Cardiac muscle cell (in vitro differentiated cells and primary cell): ENCODE measurements around the gene TMEM50B. TPM values are rescaled to one million over a fixed set of nuclear protein-coding genes. Genes with fewer than 3 reads are reported as not detected.
"Not testable (repeated sequence)": the region's sequence is repeated elsewhere in the genome, so short reads cannot be mapped to it uniquely, and the experiment has no call there.

Experiments
- DNase-seq, 2 donors: peaks; one replicate each; pipeline versions ENCODE4 v3.0.0 to v3.0.0-alpha.2; 2010 to 2017; ENCODE audit warnings: low read depth in 1 of 2, low spot score in 1 of 2
- H3K27ac ChIP-seq: fragments of 200-600 bp; sonication (generic); 2 replicates; pipeline ENCODE4 v1.5.1; 2016
- H3K27me3 ChIP-seq: fragments of 200-600 bp; sonication (generic); 2 replicates; pipeline ENCODE4 v1.6.0; 2016; ENCODE audit warnings: control low read depth
- H3K36me3 ChIP-seq: fragments of 200-600 bp; sonication (generic); 2 replicates; pipeline ENCODE4 v1.5.1; 2016; ENCODE audit warnings: control low read depth
- H3K4me1 ChIP-seq: fragments of 200-600 bp; sonication (generic); 2 replicates; pipeline ENCODE4 v1.8.1; 2017; ENCODE audit warnings: low read depth, mild to moderate bottlenecking, mixed run types
- H3K4me3 ChIP-seq: fragments of 200-600 bp; sonication (generic); 2 replicates; pipeline ENCODE4 v1.5.1; 2016; ENCODE audit warnings: mild to moderate bottlenecking
- H3K9me3 ChIP-seq: fragments of 200-600 bp; sonication (generic); 2 replicates; pipeline ENCODE4 v1.5.1; 2017; ENCODE audit warnings: low read depth, mild to moderate bottlenecking, control low read depth
- polyA plus RNA-seq: library from polyadenylated mRNA; unstranded; fragments of >200 nt; fragmentation: Nextera tagmentation; extraction: Ambion mirVana; gene quantifications from 2 replicates; pipeline ENCODE4 v1.2.1, GENCODE V29; 2016
- total RNA-seq: library from RNA; depleted of rRNA; stranded (reverse); fragments of >200 nt; gene quantifications from 2 replicates; pipeline ENCODE4 v1.2.3, GENCODE V29; 2016
- TF ChIP-seq, protein P1 (sequence below): IDR thresholded peaks from 2 replicates; pipeline ENCODE4 v1.5.1; 2012; ENCODE audit warnings: low read depth, mild to moderate bottlenecking, low read length

The TMEM50B gene
- total and polyA plus RNA-seq, 2 experiments from 2014 or later = 50.2 to 138 TPM

DNA sequence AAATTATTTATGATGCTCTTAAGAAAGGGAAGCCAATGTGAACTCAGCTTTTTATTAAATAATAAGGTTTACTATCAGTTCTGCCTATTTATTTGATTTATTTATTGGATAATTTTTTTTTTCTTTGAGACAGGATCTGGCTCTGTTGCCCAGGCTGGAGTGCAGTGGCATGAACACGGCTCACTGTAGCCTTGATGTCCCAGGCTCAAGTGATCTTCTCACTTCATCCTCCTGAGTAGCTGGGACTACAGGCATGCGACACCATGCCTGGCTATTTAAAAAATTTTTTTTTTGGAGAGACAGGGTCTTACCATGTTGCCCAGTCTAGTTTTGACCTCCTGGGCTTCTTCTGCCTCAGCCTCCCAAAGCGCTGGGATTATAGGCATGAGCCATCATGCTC, 32.7 kb upstream of the TMEM50B start:
- Histone ChIP-seq H3K9me3 (no peaks in the 10 kb centered on the region), H3K4me3 (no peak overlapping the region), H3K27ac (no peak overlapping the region), H3K27me3 (no peaks in the 10 kb centered on the region), H3K4me1 (no peaks in the 10 kb centered on the region), H3K36me3 (peaks cover 50% of the 10 kb centered on the region)
- TF ChIP-seq, protein P1, sequence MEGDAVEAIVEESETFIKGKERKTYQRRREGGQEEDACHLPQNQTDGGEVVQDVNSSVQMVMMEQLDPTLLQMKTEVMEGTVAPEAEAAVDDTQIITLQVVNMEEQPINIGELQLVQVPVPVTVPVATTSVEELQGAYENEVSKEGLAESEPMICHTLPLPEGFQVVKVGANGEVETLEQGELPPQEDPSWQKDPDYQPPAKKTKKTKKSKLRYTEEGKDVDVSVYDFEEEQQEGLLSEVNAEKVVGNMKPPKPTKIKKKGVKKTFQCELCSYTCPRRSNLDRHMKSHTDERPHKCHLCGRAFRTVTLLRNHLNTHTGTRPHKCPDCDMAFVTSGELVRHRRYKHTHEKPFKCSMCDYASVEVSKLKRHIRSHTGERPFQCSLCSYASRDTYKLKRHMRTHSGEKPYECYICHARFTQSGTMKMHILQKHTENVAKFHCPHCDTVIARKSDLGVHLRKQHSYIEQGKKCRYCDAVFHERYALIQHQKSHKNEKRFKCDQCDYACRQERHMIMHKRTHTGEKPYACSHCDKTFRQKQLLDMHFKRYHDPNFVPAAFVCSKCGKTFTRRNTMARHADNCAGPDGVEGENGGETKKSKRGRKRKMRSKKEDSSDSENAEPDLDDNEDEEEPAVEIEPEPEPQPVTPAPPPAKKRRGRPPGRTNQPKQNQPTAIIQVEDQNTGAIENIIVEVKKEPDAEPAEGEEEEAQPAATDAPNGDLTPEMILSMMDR = no peak
- DNase-seq = no peak

DNA sequence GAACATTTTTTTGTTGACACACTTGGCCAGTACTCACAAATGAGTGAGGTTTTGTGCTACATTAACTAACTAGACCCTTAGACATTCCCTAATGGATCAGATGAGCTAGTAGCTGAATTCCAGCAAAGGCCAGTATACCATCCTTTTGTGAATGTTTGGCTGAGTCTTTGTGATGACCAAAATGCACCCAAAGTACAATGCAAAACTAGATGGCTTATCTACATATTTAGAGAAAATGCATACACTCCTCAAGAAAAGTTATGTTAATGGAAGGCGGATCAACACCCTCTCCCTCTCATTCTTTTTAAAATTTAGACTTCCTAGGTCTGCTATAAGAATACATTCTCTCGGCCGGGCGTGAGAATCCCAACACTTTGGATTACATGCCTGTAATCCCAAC, 31.9 kb upstream of the TMEM50B start:
- H3K4me3 ChIP-seq = no peak overlapping the region
- H3K4me1 ChIP-seq = no peaks in the 10 kb centered on the region
- H3K27me3 ChIP-seq = no peaks in the 10 kb centered on the region
- DNase-seq = no peak
- peaks cover 42% of the 10 kb centered on the region for H3K36me3 ChIP-seq
- H3K9me3 ChIP-seq = no peaks in the 10 kb centered on the region
- no peak overlapping the region for H3K27ac ChIP-seq
- TF ChIP-seq, protein P1 = no peak

DNA sequence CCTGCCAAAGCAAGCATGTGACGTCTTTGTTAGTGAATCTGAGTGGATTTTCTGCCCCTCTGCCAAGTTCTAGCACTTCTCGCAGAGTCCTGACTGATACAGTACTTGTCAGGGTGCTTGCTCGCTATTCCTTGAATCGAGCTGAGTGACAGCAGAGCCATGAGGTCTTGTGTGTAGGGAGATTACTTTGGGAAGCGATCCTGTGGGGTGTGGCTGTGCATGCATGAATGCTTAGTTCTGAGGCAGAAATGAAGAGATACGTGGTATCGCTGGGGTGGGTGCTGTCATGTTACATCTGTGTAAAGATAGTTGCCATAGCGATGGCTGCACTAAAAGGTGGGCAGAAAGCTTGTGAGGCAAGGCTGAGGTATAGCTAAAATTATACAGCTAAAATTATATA, 31.1 kb upstream of the TMEM50B start:
- TF ChIP-seq, protein P1 = no peak
- Histone ChIP-seq H3K27me3 (no peaks in the 10 kb centered on the region), H3K27ac (no peak overlapping the region), H3K36me3 (peaks cover 37% of the 10 kb centered on the region), H3K4me1 (no peaks in the 10 kb centered on the region), H3K4me3 (no peak overlapping the region), H3K9me3 (no peaks in the 10 kb centered on the region)
- no peak for DNase-seq

DNA sequence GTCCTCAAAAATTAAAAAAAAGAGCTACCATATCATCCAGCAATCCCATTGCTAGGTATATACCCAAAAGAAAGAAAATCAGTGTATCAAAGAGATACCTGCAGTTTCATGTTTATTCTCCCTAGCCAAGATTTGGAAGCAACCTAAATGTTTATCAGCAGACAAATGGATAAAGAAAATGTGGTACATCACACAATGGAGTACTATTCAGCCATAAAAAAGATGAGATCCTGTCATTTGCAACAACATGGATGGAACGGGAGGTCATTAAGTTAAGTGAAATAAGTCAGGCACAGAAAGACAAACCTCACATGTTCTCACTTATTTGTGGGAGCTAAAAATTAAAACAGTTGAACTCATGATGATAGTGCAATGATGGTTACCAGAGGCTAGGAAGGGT, 27.2 kb upstream of the TMEM50B start:
- H3K4me3 ChIP-seq, H3K27ac ChIP-seq, H3K27me3 ChIP-seq, H3K4me1 ChIP-seq, H3K9me3 ChIP-seq, DNase-seq: not testable (repeated sequence)
- peaks cover 24% of the 10 kb centered on the region for H3K36me3 ChIP-seq

DNA sequence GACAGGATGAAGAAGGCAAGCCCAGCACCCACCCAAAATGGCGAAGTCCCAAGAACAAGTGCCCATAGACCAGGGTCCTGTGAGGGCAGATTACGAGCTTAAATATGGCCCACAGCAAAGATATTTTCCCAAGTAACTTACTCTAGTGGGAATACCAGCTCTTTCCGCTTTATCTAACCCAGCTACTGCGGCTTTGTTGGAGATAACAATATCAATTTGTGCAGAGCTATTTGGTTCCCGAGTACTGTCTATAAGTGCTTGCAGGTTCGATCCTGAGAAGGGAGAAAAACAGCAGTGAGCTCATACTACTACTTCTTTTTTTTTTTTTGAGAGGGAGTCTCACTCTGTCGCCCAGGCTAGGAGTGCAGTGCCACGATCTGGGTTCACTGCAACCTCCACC, 26.1 kb upstream of the TMEM50B start:
- no peak for DNase-seq
- TF ChIP-seq, protein P1 = no peak
- H3K4me3 ChIP-seq = no peak overlapping the region
- no peaks in the 10 kb centered on the region for H3K27me3 ChIP-seq
- peaks cover 14% of the 10 kb centered on the region for H3K36me3 ChIP-seq
- H3K27ac ChIP-seq = no peak overlapping the region
- H3K9me3 ChIP-seq = no peaks in the 10 kb centered on the region
- no peaks in the 10 kb centered on the region for H3K4me1 ChIP-seq

DNA sequence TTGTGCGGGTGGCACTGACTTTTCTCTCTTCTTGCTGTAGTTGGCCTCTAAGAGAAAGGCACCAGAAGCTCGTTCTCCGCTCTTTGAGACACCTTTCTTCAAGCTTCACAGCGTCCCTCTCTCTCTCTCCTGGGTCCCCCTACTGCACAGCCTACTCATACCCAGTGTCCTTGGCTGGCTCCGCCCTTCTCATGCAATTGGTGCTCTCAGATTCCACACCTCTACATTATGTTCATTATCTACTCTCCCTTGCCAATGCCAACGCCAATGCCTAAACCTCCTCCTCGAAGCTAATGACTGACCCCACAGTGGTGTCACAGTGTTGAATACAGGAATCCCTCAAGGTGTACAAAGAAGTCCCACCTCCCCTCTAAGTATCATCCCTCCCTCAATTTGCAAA, 16.6 kb upstream of the TMEM50B start:
- no peak overlapping the region for H3K27ac ChIP-seq
- no peak overlapping the region for H3K4me3 ChIP-seq
- H3K27me3 ChIP-seq = no peaks in the 10 kb centered on the region
- no peak for DNase-seq
- H3K4me1 ChIP-seq = no peaks in the 10 kb centered on the region
- TF ChIP-seq, protein P1 = no peak
- H3K36me3 ChIP-seq = no peaks in the 10 kb centered on the region
- H3K9me3 ChIP-seq = no peaks in the 10 kb centered on the region
